SK-N-SH (cell line): ENCODE measurements around the gene AKT1. TPM values are rescaled to one million over a fixed set of nuclear protein-coding genes. Genes with fewer than 3 reads are reported as not detected.

Experiments used
- CTCF ChIA-PET: fragments of 300-600, 350-600 bp; formaldehyde crosslinking; extraction: SDS; loops from one replicate; lab custom pipeline; 2021; lab: Yijun Ruan, JAX
- POLR2A ChIA-PET: fragments of 350-600 bp; sonication (Branson Sonifier 250); formaldehyde crosslinking; extraction: SDS; loops from one replicate; lab custom pipeline; 2020; ENCODE audit warnings: antibody characterized with exemption, inconsistent platforms; lab: Yijun Ruan, JAX
- DNase-seq: peaks from one replicate; pipeline ENCODE4 v3.0.0; 2012
- H2AFZ ChIP-seq: fragments of 200-600 bp; sonication (generic); 2 replicates; pipeline ENCODE4 v1.8.1; 2016; ENCODE audit warnings: antibody characterized with exemption, mild to moderate bottlenecking, low read depth
- H3F3A ChIP-seq: fragments of 200-600 bp; sonication (generic); replicated peaks from 2 replicates; pipeline ENCODE3; 2016; ENCODE audit warnings: antibody characterized with exemption, mild to moderate bottlenecking; ENCODE audit not compliant: insufficient read depth
- H3K27ac ChIP-seq, 2 experiments: fragments of 200-500 bp in 1 of 2; fragments of 200-600 bp in 1 of 2; sonication (Bioruptor generic) in 1 of 2; sonication (generic), shearing (Covaris generic) in 1 of 2; 2 replicates each; pipeline versions ENCODE4 v1.5.1 to v1.6.1; 2014 to 2016; ENCODE audit warnings: low read depth in 2 of 2, inconsistent platforms in 1 of 2, low read length in 1 of 2, mild to moderate bottlenecking in 1 of 2, mixed read lengths in 1 of 2
- H3K27me3 ChIP-seq: fragments of 200-600 bp; sonication (generic), shearing (Covaris generic); 2 replicates; pipeline ENCODE4 v1.6.1; 2016; ENCODE audit warnings: mixed run types; ENCODE audit not compliant: insufficient read depth
- H3K36me3 ChIP-seq, 2 experiments: fragments of 200-500 bp in 1 of 2; fragments of 200-600 bp in 1 of 2; sonication (Bioruptor generic) in 1 of 2; sonication (generic) in 1 of 2; replicated peaks in 1 of 2; 2 replicates each; pipeline versions ENCODE3 to v1.5.1; 2014 to 2016; ENCODE audit warnings: low read length in 1 of 2, mild to moderate bottlenecking in 1 of 2; ENCODE audit not compliant: insufficient read depth in 2 of 2, control insufficient read depth in 1 of 2
- H3K4me1 ChIP-seq, 2 experiments: fragments of 200-500 bp in 1 of 2; fragments of 200-600 bp in 1 of 2; sonication (Bioruptor generic) in 1 of 2; sonication (generic), shearing (Covaris generic) in 1 of 2; 2 replicates each; pipeline versions ENCODE4 v1.5.1 to v1.6.1; 2014 to 2016; ENCODE audit warnings: low read depth in 1 of 2, low read length in 1 of 2, mixed run types in 1 of 2; ENCODE audit not compliant: insufficient read depth in 2 of 2, control insufficient read depth in 1 of 2
- H3K4me2 ChIP-seq: fragments of 200-600 bp; sonication (generic), shearing (Covaris generic); 2 replicates; pipeline ENCODE4 v1.6.1; 2017; ENCODE audit warnings: mixed run types
- H3K4me3 ChIP-seq, 2 experiments: fragments of 200-500 bp in 1 of 2; fragments of 200-600 bp in 1 of 2; sonication (Bioruptor generic) in 1 of 2; sonication (generic), shearing (Covaris generic) in 1 of 2; 2 replicates each; pipeline versions ENCODE4 v1.5.1 to v1.8.1; 2014 to 2016; ENCODE audit warnings: low read depth in 2 of 2, inconsistent platforms in 1 of 2, low read length in 1 of 2, mild to moderate bottlenecking in 1 of 2, mixed read lengths in 1 of 2, moderate library complexity in 1 of 2
- H3K79me2 ChIP-seq: fragments of 200-600 bp; sonication (generic); 2 replicates; pipeline ENCODE4 v1.8.1; 2017; ENCODE audit warnings: mild to moderate bottlenecking; ENCODE audit not compliant: insufficient read depth
- H3K9ac ChIP-seq: fragments of 200-600 bp; sonication (generic); 2 replicates; pipeline ENCODE4 v1.6.1; 2017; ENCODE audit warnings: mixed run types
- H3K9me2 ChIP-seq: fragments of 200-600 bp; sonication (generic); 2 replicates; pipeline ENCODE4 v1.6.1; 2017; ENCODE audit warnings: mixed run types
- H3K9me3 ChIP-seq: fragments of 200-600 bp; sonication (generic); 2 replicates; pipeline ENCODE4 v1.6.1; 2017; ENCODE audit warnings: mixed run types, mild to moderate bottlenecking, moderate library complexity
- H4K20me1 ChIP-seq: fragments of 200-600 bp; sonication (generic); 2 replicates; pipeline ENCODE4 v1.6.1; 2017; ENCODE audit warnings: mild to moderate bottlenecking, mixed run types; ENCODE audit not compliant: insufficient read depth
- EP300 ChIP-seq, 2 experiments: IDR thresholded peaks; 2 replicates each; pipeline versions ENCODE4 v1.4.0 to v1.6.1; 2012; ENCODE audit warnings: borderline replicate concordance in 1 of 2, low read depth in 1 of 2, low read length in 1 of 2
- EZH2phosphoT487 ChIP-seq: fragments of 200-600 bp; sonication (generic); IDR thresholded peaks from 2 replicates; pipeline ENCODE4 v1.6.1; 2017; ENCODE audit warnings: low read depth, mixed run types, mild to moderate bottlenecking, antibody characterized with exemption, moderate library complexity, borderline replicate concordance
- FOSL2 ChIP-seq: IDR thresholded peaks from 2 replicates; pipeline ENCODE4 v1.4.0; 2012; ENCODE audit warnings: low read depth, mild to moderate bottlenecking, moderate library complexity, borderline replicate concordance
- FOXM1 ChIP-seq: IDR thresholded peaks from 2 replicates; pipeline ENCODE4 v1.4.0; 2012; ENCODE audit warnings: low read depth, mild to moderate bottlenecking
- JUND ChIP-seq: IDR thresholded peaks from 2 replicates; pipeline ENCODE4 v1.4.0; 2012
- NRF1 ChIP-seq: IDR thresholded peaks from 2 replicates; pipeline ENCODE4 v1.6.1; 2012; ENCODE audit warnings: low read depth, mild to moderate bottlenecking, low read length
- POLR2AphosphoS5 ChIP-seq: IDR thresholded peaks from 2 replicates; pipeline ENCODE4 v1.6.1; 2012; ENCODE audit warnings: low read depth, low read length
- RFX5 ChIP-seq: IDR thresholded peaks from 2 replicates; pipeline ENCODE4 v1.6.1; 2012; ENCODE audit warnings: mild to moderate bottlenecking, improper control_type of control experiment, low read length
- SIN3A ChIP-seq: IDR thresholded peaks from 2 replicates; pipeline ENCODE4 v1.6.1; 2012; ENCODE audit warnings: low read depth, mild to moderate bottlenecking, low read length, moderate library complexity, borderline replicate concordance
- SMC3 ChIP-seq: IDR thresholded peaks from 2 replicates; pipeline ENCODE4 v1.6.1; 2012; ENCODE audit warnings: low read depth, low read length, improper control_type of control experiment
- TEAD4 ChIP-seq: IDR thresholded peaks from 2 replicates; pipeline ENCODE4 v1.4.0; 2012; ENCODE audit warnings: mild to moderate bottlenecking, borderline replicate concordance; ENCODE audit not compliant: insufficient read depth
- WGBS: methylation state at CpG from one replicate; pipeline ENCODE4 v1.1.6; 2017; ENCODE audit warnings: low lambda C conversion rate; 5-methylcytosine and 5-hydroxymethylcytosine counted together
- polyA plus RNA-seq, 3 experiments: library from polyadenylated mRNA; depleted of rRNA; stranded (reverse); fragments of >200 nt; gene quantifications; 2 replicates each; pipeline ENCODE4 v1.2.3, GENCODE V29; 2012
- TF ChIP-seq, protein P1 (sequence below): IDR thresholded peaks from 2 replicates; pipeline ENCODE4 v1.4.0; 2012; ENCODE audit warnings: low read depth, borderline replicate concordance
- TF ChIP-seq, protein P2 (sequence below): IDR thresholded peaks from 2 replicates; pipeline ENCODE4 v1.4.0; 2012; ENCODE audit warnings: low read depth, borderline replicate concordance

The AKT1 gene
- polyA plus RNA-seq, 1 of the 3 experiments (the other 2 are of a cell fraction) = 198 TPM

DNA sequence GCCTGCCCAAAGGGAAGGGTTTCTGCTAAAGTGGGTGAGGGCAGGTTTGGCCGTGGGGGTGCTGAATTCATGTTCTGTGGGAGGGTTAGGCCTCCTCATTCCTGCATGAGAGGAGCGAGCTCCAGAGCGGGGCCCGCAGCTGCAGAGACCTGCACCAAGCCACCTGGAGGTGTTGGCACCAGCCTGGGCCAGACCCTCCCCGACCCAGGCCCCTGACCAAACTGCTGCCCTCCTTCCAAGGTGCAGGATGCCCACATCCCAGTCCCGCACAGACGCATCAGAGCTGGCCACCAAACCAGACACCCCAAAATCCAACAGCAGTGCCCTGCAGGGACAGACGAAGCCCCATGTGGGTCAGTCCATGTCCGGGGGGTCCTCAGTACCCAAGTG, 61.0 kb downstream of the AKT1 start:
- Histone ChIP-seq H3K27ac (no peak overlapping the region), H2AFZ (no peak overlapping the region), H3K79me2 (no peaks in the 10 kb centered on the region), H3K36me3 (no peaks in the 10 kb centered on the region), H3K4me2 (no peak overlapping the region), H3K27me3 (no peaks in the 10 kb centered on the region), H3K9me3 (no peaks in the 10 kb centered on the region), H3F3A (no peaks in the 10 kb centered on the region), H4K20me1 (no peaks in the 10 kb centered on the region), H3K4me1 (peaks cover 0 to 6% of the 10 kb centered on the region in 2 experiments; a peak in 1 of 4 replicates), H3K9me2 (no peaks in the 10 kb centered on the region), H3K4me3 (no peak overlapping the region), H3K9ac (no peak overlapping the region)
- ChIA-PET POLR2A (no interaction called here), CTCF (interaction anchor here (1.2 to 4.4 kb wide), 4 partner anchors 10 to 41 kb away, joined by 3 to 21 read pairs (median 6); partner anchors contain the start of gene ADSS1)
- no peak for DNase-seq
- TF ChIP-seq, protein P1, sequence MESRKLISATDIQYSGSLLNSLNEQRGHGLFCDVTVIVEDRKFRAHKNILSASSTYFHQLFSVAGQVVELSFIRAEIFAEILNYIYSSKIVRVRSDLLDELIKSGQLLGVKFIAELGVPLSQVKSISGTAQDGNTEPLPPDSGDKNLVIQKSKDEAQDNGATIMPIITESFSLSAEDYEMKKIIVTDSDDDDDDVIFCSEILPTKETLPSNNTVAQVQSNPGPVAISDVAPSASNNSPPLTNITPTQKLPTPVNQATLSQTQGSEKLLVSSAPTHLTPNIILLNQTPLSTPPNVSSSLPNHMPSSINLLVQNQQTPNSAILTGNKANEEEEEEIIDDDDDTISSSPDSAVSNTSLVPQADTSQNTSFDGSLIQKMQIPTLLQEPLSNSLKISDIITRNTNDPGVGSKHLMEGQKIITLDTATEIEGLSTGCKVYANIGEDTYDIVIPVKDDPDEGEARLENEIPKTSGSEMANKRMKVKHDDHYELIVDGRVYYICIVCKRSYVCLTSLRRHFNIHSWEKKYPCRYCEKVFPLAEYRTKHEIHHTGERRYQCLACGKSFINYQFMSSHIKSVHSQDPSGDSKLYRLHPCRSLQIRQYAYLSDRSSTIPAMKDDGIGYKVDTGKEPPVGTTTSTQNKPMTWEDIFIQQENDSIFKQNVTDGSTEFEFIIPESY = no peak
- TF ChIP-seq SMC3 (no peak), JUND (no peak), NRF1 (no peak), FOSL2 (no peak)
- WGBS = 72% methylated on average over 4 of the region's 9 CpGs

DNA sequence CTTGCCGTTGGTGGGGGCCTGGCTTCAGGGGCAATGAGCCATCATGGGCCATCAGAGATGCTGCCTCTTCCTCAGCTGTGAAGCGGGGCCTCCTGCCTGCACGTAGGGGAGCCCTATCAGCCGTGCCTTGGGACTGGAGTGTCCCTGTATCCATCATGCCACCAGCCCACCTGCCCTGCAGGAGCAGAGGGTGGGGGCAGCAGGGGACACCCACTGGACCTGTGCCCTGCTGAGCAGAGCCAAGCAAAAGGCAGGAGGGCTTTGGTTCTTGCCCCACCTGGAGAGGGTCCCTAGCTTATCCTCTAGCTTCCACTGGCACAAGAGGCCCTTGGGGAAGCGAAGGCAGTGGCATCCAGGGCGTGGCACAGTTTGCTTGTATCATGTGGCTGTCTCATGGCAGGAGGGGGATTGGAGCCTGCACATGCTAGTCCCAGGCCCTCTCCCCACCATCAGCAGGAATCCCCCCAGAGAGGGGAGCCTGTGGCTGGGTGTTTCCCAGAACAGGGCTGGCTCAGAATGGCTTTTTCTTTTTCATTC, 61.4 kb downstream of the AKT1 start:
- Histone ChIP-seq H3K4me1 (peaks cover 0 to 6% of the 10 kb centered on the region in 2 experiments; a peak in 1 of 4 replicates), H3K4me3 (no peak overlapping the region), H3K27ac (no peak overlapping the region), H3K27me3 (no peaks in the 10 kb centered on the region), H3F3A (no peaks in the 10 kb centered on the region), H3K9me2 (no peaks in the 10 kb centered on the region), H3K36me3 (no peaks in the 10 kb centered on the region), H3K9ac (no peak overlapping the region), H3K9me3 (no peaks in the 10 kb centered on the region), H2AFZ (no peak overlapping the region), H3K4me2 (no peak overlapping the region), H4K20me1 (no peaks in the 10 kb centered on the region), H3K79me2 (no peaks in the 10 kb centered on the region)
- CTCF ChIA-PET = interaction anchor here (0.5 to 4.4 kb wide), 3 partner anchors 10 to 236 kb away, joined by 3 to 21 read pairs (median 3); partner anchors contain the start of gene ADSS1
- WGBS = 50% methylated on average over 2 of the region's 6 CpGs
- TF ChIP-seq EP300 (IDR thresholded peaks at IDR 0.05; ENCODE audit: borderline replicate concordance in 1 of 2, low read depth in 1 of 2, low read length in 1 of 2) = no peak
- TF ChIP-seq POLR2AphosphoS5 = no peak
- no peak for TF ChIP-seq FOXM1
- no peak for TF ChIP-seq RFX5
- no peak for TF ChIP-seq FOSL2
- no peak for TF ChIP-seq TEAD4
- no peak for TF ChIP-seq EZH2phosphoT487
- TF ChIP-seq, protein P2, sequence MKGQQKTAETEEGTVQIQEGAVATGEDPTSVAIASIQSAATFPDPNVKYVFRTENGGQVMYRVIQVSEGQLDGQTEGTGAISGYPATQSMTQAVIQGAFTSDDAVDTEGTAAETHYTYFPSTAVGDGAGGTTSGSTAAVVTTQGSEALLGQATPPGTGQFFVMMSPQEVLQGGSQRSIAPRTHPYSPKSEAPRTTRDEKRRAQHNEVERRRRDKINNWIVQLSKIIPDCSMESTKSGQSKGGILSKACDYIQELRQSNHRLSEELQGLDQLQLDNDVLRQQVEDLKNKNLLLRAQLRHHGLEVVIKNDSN = no peak
- no peak for TF ChIP-seq SIN3A
- DNase-seq = no peak
- POLR2A ChIA-PET = no interaction called here
